Right atrium auricular region (tissue), 2 donors: ENCODE data around the gene CPLANE2. TPM values are rescaled to one million over a fixed set of nuclear protein-coding genes. Genes with fewer than 3 reads are reported as not detected.

Source experiments
- DNase-seq: peaks from one replicate; pipeline ENCODE4 v3.0.0-alpha.2; 2019; ENCODE audit warnings: low spot score
- H3K27ac ChIP-seq, 2 donors: fragments of 200-600 bp; sonication (generic); 1 replicate in 1 of 2; 2 replicates in 1 of 2; pipeline ENCODE4 v1.5.1; 2016 to 2019
- H3K27me3 ChIP-seq, 2 donors: fragments of 200-600 bp; sonication (generic); one replicate each; pipeline versions ENCODE4 v1.5.1 to v1.6.0; 2017 to 2019
- H3K36me3 ChIP-seq: fragments of 200-600 bp; sonication (generic); one replicate; pipeline ENCODE4 v1.5.1; 2016
- H3K4me1 ChIP-seq, 2 donors: fragments of 200-600 bp; sonication (generic); one replicate each; pipeline versions ENCODE4 v1.5.1 to v1.6.0; 2017 to 2019
- H3K4me3 ChIP-seq, 2 donors: fragments of 200-600 bp; sonication (generic); 1 replicate in 1 of 2; 2 replicates in 1 of 2; pipeline ENCODE4 v1.5.1; 2017 to 2019; ENCODE audit warnings: mild to moderate bottlenecking in 1 of 2, moderate library complexity in 1 of 2
- H3K9me3 ChIP-seq, 2 donors: fragments of 200-600 bp; sonication (generic); one replicate each; pipeline ENCODE4 v1.5.1; 2019
- total RNA-seq, 2 donors: library from RNA; depleted of rRNA; stranded (reverse); fragments of >200 nt; gene quantifications; one replicate each; pipeline ENCODE4 v1.1.0, GENCODE V29; 2016
- TF ChIP-seq, protein P1 (sequence below), 2 donors: fragments of 200-600 bp; sonication (generic); IDR thresholded peaks; one replicate each; pipeline ENCODE4 v1.5.1; 2019; ENCODE audit warnings: antibody characterized with exemption in 2 of 2

CPLANE2 gene
- total RNA-seq, 2 donors from 2014 or later: 4.4 to 5.0 TPM

GRCh38 chr1:16211824-16212223 is 25.2 kb downstream of the CPLANE2 start:
- H3K36me3 ChIP-seq: no peaks in the 10 kb centered on the region
- peaks cover 0 to 24% of the 10 kb centered on the region in 2 donors for H3K4me1 ChIP-seq
- no peaks in the 10 kb centered on the region for H3K27me3 ChIP-seq
- H3K9me3 ChIP-seq: no peaks in the 10 kb centered on the region
- TF ChIP-seq, protein P1, sequence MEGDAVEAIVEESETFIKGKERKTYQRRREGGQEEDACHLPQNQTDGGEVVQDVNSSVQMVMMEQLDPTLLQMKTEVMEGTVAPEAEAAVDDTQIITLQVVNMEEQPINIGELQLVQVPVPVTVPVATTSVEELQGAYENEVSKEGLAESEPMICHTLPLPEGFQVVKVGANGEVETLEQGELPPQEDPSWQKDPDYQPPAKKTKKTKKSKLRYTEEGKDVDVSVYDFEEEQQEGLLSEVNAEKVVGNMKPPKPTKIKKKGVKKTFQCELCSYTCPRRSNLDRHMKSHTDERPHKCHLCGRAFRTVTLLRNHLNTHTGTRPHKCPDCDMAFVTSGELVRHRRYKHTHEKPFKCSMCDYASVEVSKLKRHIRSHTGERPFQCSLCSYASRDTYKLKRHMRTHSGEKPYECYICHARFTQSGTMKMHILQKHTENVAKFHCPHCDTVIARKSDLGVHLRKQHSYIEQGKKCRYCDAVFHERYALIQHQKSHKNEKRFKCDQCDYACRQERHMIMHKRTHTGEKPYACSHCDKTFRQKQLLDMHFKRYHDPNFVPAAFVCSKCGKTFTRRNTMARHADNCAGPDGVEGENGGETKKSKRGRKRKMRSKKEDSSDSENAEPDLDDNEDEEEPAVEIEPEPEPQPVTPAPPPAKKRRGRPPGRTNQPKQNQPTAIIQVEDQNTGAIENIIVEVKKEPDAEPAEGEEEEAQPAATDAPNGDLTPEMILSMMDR (IDR thresholded peaks at IDR 0.05): no peak
- no peak for DNase-seq
- no peak overlapping the region for H3K27ac ChIP-seq
- no peak overlapping the region for H3K4me3 ChIP-seq

- H3K36me3 ChIP-seq: no peaks in the 10 kb centered on the region
- TF ChIP-seq, protein P1 (IDR thresholded peaks at IDR 0.05): no peak
- H3K9me3 ChIP-seq: no peaks in the 10 kb centered on the region
- H3K4me3 ChIP-seq: no peak overlapping the region
- no peak overlapping the region for H3K27ac ChIP-seq
- no peaks in the 10 kb centered on the region for H3K27me3 ChIP-seq
- peaks cover 0 to 22% of the 10 kb centered on the region in 2 donors for H3K4me1 ChIP-seq
- no peak for DNase-seq
These were observed 26.4 kb downstream of the CPLANE2 start for GRCh38 chr1:16210581-16210980.

DNA sequence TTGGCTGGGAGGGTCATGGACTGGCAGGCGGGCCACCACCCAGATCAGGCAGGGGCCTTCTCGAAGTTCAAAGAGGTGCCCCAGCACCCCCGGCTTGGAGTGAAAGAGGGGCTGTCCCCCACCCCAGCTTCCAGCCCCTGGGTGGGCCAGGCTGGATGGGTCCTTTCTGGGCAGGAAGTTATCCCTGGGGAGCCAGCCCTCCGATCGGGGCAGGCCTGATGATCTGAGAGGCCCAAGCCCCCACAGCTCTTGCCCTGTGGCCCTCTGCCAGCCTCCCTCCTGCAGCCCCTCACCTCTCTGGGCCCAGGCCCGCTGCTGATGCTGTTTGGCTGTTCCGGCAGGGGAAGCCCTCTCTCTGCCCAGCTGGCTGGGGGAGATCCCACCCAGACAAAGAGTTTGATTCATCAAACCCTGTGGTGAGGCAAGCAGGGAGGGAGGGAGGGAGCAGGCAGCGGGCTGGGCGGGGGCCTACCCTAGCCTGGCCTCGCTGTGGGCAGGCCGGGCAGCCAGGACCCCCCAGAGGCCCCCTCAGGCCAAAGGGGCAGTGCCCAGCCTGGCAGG is 27.1 kb downstream of the CPLANE2 start:
- Histone ChIP-seq H3K9me3 (no peaks in the 10 kb centered on the region), H3K4me3 (no peak overlapping the region), H3K36me3 (no peaks in the 10 kb centered on the region), H3K4me1 (peaks cover 0 to 22% of the 10 kb centered on the region in 2 donors), H3K27ac (no peak overlapping the region), H3K27me3 (no peaks in the 10 kb centered on the region)
- no peak for DNase-seq
- TF ChIP-seq, protein P1 (IDR thresholded peaks at IDR 0.05): no peak

DNA sequence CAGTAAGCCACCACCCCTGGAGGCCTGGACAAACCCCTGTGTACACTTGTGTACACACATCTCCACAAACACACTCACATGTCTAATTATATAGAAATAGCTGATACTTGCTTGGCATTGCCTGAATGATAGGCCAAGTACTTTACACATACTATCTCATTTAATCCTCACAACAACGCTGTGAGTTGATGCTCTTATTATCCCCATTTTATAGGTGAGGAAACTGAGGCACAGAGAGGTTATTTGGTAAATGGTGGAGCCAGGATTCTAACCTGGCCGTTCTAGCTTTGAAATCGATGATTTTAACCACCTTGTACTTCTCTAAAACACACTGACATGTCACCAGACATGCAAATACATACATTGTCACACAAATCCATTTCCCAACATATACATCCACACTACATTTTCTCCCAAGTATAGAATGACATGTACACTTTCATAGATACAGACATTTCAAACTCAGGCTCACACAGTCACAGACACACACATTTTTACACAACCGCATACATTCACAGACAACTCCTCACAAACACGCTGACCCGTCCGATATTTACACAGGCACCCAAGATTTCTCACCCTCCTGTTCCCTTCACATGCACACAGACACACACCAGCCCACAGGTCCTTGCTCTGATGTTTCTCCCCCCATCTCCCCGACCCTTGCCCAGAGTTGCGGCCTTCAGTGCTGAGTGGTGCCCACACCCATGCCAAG is 27.7 kb downstream of the CPLANE2 start:
- Histone ChIP-seq H3K9me3 (no peaks in the 10 kb centered on the region), H3K4me3 (no peak overlapping the region), H3K4me1 (peaks cover 0 to 22% of the 10 kb centered on the region in 2 donors), H3K36me3 (no peaks in the 10 kb centered on the region), H3K27ac (no peak overlapping the region), H3K27me3 (no peaks in the 10 kb centered on the region)
- DNase-seq: no peak
- TF ChIP-seq, protein P1 (IDR thresholded peaks at IDR 0.05): no peak

DNA sequence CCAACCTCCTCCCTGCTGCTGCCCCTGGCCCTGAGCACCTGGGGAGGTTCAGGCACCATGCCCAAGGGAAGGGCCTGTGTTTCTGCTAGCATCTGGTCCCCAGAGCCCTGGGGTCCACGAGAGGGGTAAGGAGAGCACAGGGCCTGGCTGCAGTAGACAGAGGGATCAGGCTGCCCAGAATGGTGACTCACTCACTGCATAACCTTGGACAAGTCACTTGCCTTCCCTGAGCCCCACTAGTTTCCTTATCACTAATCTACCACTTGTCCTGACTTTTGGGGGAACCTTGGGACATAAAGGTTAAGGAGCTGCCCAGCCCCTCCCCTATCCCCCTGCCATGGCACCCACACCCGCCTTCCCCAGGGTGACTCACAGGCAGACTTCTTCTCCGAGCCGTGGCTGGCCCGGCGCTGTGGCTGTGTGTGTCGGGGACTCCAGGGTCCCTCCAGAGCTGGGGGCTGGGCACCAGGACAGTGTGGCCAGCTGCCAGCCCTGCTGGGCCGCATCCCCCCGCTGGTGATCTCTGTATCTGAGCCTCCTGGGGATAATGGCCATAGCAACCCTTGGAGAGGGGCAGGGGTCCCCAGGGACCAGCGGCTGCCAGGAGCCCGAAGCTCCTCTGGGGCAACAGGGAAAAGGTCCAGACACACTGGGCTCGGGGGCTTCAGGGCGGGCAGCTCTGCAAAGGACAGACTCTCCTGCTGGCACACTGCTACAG is 28.6 kb downstream of the CPLANE2 start:
- no peak overlapping the region for H3K27ac ChIP-seq
- peaks cover 0 to 22% of the 10 kb centered on the region in 2 donors for H3K4me1 ChIP-seq
- no peaks in the 10 kb centered on the region for H3K27me3 ChIP-seq

More for the DNA sequence above, 28.6 kb downstream of the CPLANE2 start:
- Histone ChIP-seq H3K9me3 (no peaks in the 10 kb centered on the region), H3K36me3 (no peaks in the 10 kb centered on the region), H3K4me3 (no peak overlapping the region)
- TF ChIP-seq, protein P1 (IDR thresholded peaks at IDR 0.05): no peak
- no peak for DNase-seq
